ENCODE measurements around the gene CTR9.

DNA sequence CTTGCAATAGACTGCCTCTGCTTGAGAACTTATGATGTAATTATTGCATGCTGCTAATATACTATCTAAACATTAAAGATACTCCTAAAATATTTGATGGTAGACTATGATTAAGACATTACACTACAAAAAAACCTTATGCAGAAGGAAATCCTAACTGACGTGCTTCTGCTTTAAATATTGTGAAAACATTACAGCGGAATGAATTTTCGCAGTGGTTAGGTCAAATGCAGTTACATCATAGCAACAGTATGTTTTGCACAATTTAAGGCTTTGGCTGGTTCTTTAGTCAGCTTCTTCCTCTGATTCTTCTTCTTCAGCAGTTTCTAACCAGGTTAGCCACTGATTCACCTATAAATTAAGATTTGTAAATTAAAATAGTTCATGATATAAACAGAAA is 46.5 kb downstream of the CTR9 start:
- TF ChIP-seq, protein P1, sequence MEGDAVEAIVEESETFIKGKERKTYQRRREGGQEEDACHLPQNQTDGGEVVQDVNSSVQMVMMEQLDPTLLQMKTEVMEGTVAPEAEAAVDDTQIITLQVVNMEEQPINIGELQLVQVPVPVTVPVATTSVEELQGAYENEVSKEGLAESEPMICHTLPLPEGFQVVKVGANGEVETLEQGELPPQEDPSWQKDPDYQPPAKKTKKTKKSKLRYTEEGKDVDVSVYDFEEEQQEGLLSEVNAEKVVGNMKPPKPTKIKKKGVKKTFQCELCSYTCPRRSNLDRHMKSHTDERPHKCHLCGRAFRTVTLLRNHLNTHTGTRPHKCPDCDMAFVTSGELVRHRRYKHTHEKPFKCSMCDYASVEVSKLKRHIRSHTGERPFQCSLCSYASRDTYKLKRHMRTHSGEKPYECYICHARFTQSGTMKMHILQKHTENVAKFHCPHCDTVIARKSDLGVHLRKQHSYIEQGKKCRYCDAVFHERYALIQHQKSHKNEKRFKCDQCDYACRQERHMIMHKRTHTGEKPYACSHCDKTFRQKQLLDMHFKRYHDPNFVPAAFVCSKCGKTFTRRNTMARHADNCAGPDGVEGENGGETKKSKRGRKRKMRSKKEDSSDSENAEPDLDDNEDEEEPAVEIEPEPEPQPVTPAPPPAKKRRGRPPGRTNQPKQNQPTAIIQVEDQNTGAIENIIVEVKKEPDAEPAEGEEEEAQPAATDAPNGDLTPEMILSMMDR (IDR thresholded peaks at IDR 0.05; ENCODE audit: low read length): no peak
- TF ChIP-seq EZH2 (IDR thresholded peaks at IDR 0.05; ENCODE audit: borderline replicate concordance, low read length): no peak

Measured in OCI-LY1 (cell line).